Liver (tissue), 9 donors: Measurements from ENCODE around the gene DOCK11. TPM values are rescaled to one million over a fixed set of nuclear protein-coding genes. Genes with fewer than 3 reads are reported as not detected.

Experiments
- DNase-seq: peaks from one replicate; pipeline ENCODE4 v3.0.0-alpha.2; 2017; ENCODE audit warnings: low spot score
- H3K27ac ChIP-seq, 2 donors: one replicate each; pipeline ENCODE4 v1.7.0; 2013; ENCODE audit warnings: inconsistent platforms in 2 of 2, low read length in 2 of 2, control low read depth in 1 of 2, low read depth in 1 of 2, mild to moderate bottlenecking in 1 of 2
- H3K27me3 ChIP-seq, 4 donors: one replicate each; pipeline versions ENCODE4 v1.6.1 to v1.7.0; 2013; ENCODE audit warnings: low read length in 3 of 4, inconsistent platforms in 1 of 4, mild to moderate bottlenecking in 1 of 4, moderate library complexity in 1 of 4; ENCODE audit not compliant: control insufficient read depth in 4 of 4, insufficient read depth in 4 of 4
- H3K36me3 ChIP-seq, 4 donors: one replicate each; pipeline versions ENCODE4 v1.6.1 to v1.7.0; 2013; ENCODE audit warnings: low read length in 3 of 4, mild to moderate bottlenecking in 3 of 4, low read depth in 1 of 4, moderate library complexity in 1 of 4; ENCODE audit not compliant: control insufficient read depth in 4 of 4, insufficient read depth in 3 of 4
- H3K4me1 ChIP-seq, 4 donors: one replicate each; pipeline versions ENCODE4 v1.6.1 to v1.7.0; 2013; ENCODE audit warnings: low read length in 3 of 4, mild to moderate bottlenecking in 3 of 4, moderate library complexity in 1 of 4; ENCODE audit not compliant: control insufficient read depth in 4 of 4, insufficient read depth in 4 of 4
- H3K4me3 ChIP-seq, 3 donors: one replicate each; pipeline versions ENCODE4 v1.6.1 to v1.7.0; 2013; ENCODE audit warnings: low read length in 3 of 3, control low read depth in 1 of 3, low read depth in 1 of 3, mild to moderate bottlenecking in 1 of 3
- H3K9ac ChIP-seq, 2 donors: one replicate each; pipeline ENCODE4 v1.7.0; 2013; ENCODE audit warnings: low read length in 2 of 2, mild to moderate bottlenecking in 2 of 2, moderate library complexity in 2 of 2, control low read depth in 1 of 2, low read depth in 1 of 2
- H3K9me3 ChIP-seq, 4 donors: one replicate each; pipeline versions ENCODE4 v1.6.1 to v1.7.0; 2013; ENCODE audit warnings: low read length in 3 of 4; ENCODE audit not compliant: control insufficient read depth in 4 of 4
- ATF3 ChIP-seq: IDR thresholded peaks from 2 replicates; pipeline ENCODE4 v1.6.1; 2016; ENCODE audit warnings: antibody characterized with exemption
- EGR1 ChIP-seq, 2 donors: IDR thresholded peaks; 2 replicates each; pipeline ENCODE4 v1.6.1; 2016 to 2018; ENCODE audit warnings: antibody characterized with exemption in 2 of 2, low read depth in 2 of 2
- FOXA2 ChIP-seq: IDR thresholded peaks from 2 replicates; pipeline ENCODE4 v1.6.1; 2016; ENCODE audit warnings: antibody characterized with exemption
- GABPA ChIP-seq, 2 donors: IDR thresholded peaks in 1 of 2; conservative IDR thresholded peaks in 1 of 2; 2 replicates each; pipeline ENCODE4 v1.6.1; 2016; ENCODE audit warnings: antibody characterized with exemption in 2 of 2, mild to moderate bottlenecking in 1 of 2, moderate library complexity in 1 of 2
- HNF4A ChIP-seq, 2 donors: conservative IDR thresholded peaks; 2 replicates each; pipeline ENCODE4 v1.6.1; 2016; ENCODE audit warnings: antibody characterized with exemption in 2 of 2, mild to moderate bottlenecking in 2 of 2
- HNF4G ChIP-seq: IDR thresholded peaks from 2 replicates; pipeline ENCODE4 v1.6.1; 2016; ENCODE audit warnings: antibody characterized with exemption
- JUND ChIP-seq, 2 donors: IDR thresholded peaks; 2 replicates each; pipeline ENCODE4 v1.6.1; 2016; ENCODE audit warnings: antibody characterized with exemption in 2 of 2
- RAD21 ChIP-seq, 2 donors: IDR thresholded peaks; 2 replicates each; pipeline ENCODE4 v1.6.1; 2016; ENCODE audit warnings: antibody characterized with exemption in 2 of 2, mild to moderate bottlenecking in 2 of 2
- REST ChIP-seq: IDR thresholded peaks from 2 replicates; pipeline ENCODE4 v1.6.1; 2016; ENCODE audit warnings: antibody characterized with exemption, mild to moderate bottlenecking
- RXRA ChIP-seq, 2 donors: IDR thresholded peaks; 2 replicates each; pipeline ENCODE4 v1.6.1; 2017 to 2018; ENCODE audit warnings: antibody characterized with exemption in 2 of 2, mild to moderate bottlenecking in 1 of 2
- SP1 ChIP-seq: IDR thresholded peaks from 2 replicates; pipeline ENCODE4 v1.6.1; 2018; ENCODE audit warnings: antibody characterized with exemption, mild to moderate bottlenecking
- YY1 ChIP-seq: IDR thresholded peaks from 2 replicates; pipeline ENCODE4 v1.6.1; 2016; ENCODE audit warnings: antibody characterized with exemption, mild to moderate bottlenecking
- ZBTB33 ChIP-seq: IDR thresholded peaks from 2 replicates; pipeline ENCODE4 v1.6.1; 2016; ENCODE audit warnings: antibody characterized with exemption
- WGBS: extraction: QIAGEN DNeasy Blood & Tissue Kit; methylation state at CpG from one replicate; pipeline ENCODE4 v1.1.7; 2013; 5-methylcytosine and 5-hydroxymethylcytosine counted together
- polyA plus RNA-seq, 2 donors: library from polyadenylated mRNA; stranded (reverse) in 1 of 2; unstranded in 1 of 2; fragments of 200-250 nt in 1 of 2; fragments of >200 nt in 1 of 2; fragmentation: Nextera tagmentation in 1 of 2; extraction: Ambion mirVana in 1 of 2; gene quantifications; one replicate each; pipeline versions ENCODE4 v1.2.1 to v1.2.3, GENCODE V29; 2013 to 2015
- total RNA-seq, 2 donors: library from RNA; depleted of rRNA; stranded (reverse); fragments of >200 nt; gene quantifications; one replicate each; pipeline ENCODE4 v1.2.3, GENCODE V29; 2014
- TF ChIP-seq, protein P1 (sequence below): fragments of 150-350 bp; IDR thresholded peaks from 2 replicates; pipeline ENCODE4 v1.5.1; 2017; ENCODE audit warnings: improper control_type of control experiment, low read depth, low read length; ENCODE audit not compliant: missing input control
- donor health status: healthy.
- donor health status: healthy.
- donor health status: healthy.
- donor health status: healthy.
- donor health status: healthy.

The DOCK11 gene
- total and polyA plus RNA-seq, 4 donors, result 1.3 to 9.3 (median 3.7) TPM

DNA sequence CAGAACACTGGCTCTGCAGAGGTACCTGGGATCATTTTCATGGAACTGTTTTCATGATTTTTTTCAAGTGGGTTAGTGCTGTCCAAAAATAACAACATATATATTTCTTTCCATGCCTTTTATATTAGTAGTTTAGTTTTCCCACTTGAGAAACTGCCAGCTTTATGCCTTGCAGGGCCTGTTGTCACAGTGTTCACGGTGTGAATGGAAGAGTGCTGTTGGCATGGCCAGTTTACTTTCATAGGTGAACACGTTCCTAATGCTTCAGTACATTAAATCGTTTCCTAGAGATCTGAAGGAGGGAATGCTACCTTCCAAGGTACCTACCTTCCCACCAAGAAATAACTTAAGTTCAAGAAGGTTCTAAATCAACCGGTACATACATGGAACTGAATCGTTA, 12.6 kb downstream of the DOCK11 start:
- Histone ChIP-seq H3K9me3 (no peaks in the 10 kb centered on the region), H3K4me3 (no peak overlapping the region), H3K36me3 (no peaks in the 10 kb centered on the region), H3K4me1 (no peaks in the 10 kb centered on the region), H3K27ac (no peak overlapping the region), H3K9ac (no peak overlapping the region), H3K27me3 (no peaks in the 10 kb centered on the region)
- TF ChIP-seq YY1 (no peak), RAD21 (IDR thresholded peaks at IDR 0.05) (no peak), FOXA2 (no peak), REST (no peak), GABPA (IDR thresholded peaks at IDR 0.05 in 1 of 2, conservative IDR thresholded peaks at IDR 0.05 in 1 of 2) (no peak)
- 89% methylated on average over 5 of the region's 5 CpGs for WGBS
- no peak for DNase-seq

GRCh38 chrX:118508635-118509034, 13.0 kb downstream of the DOCK11 start:
- Histone ChIP-seq H3K36me3 (no peaks in the 10 kb centered on the region), H3K4me3 (no peak overlapping the region), H3K27me3 (no peaks in the 10 kb centered on the region), H3K9ac (no peak overlapping the region), H3K27ac (no peak overlapping the region), H3K4me1 (no peaks in the 10 kb centered on the region), H3K9me3 (no peaks in the 10 kb centered on the region)
- DNase-seq, result no peak
- TF ChIP-seq ZBTB33, result no peak
- no peak for TF ChIP-seq YY1
- no peak for TF ChIP-seq RXRA (IDR thresholded peaks at IDR 0.05)
- TF ChIP-seq, protein P1, sequence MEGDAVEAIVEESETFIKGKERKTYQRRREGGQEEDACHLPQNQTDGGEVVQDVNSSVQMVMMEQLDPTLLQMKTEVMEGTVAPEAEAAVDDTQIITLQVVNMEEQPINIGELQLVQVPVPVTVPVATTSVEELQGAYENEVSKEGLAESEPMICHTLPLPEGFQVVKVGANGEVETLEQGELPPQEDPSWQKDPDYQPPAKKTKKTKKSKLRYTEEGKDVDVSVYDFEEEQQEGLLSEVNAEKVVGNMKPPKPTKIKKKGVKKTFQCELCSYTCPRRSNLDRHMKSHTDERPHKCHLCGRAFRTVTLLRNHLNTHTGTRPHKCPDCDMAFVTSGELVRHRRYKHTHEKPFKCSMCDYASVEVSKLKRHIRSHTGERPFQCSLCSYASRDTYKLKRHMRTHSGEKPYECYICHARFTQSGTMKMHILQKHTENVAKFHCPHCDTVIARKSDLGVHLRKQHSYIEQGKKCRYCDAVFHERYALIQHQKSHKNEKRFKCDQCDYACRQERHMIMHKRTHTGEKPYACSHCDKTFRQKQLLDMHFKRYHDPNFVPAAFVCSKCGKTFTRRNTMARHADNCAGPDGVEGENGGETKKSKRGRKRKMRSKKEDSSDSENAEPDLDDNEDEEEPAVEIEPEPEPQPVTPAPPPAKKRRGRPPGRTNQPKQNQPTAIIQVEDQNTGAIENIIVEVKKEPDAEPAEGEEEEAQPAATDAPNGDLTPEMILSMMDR, result no peak
- no peak for TF ChIP-seq FOXA2
- no peak for TF ChIP-seq GABPA (IDR thresholded peaks at IDR 0.05 in 1 of 2, conservative IDR thresholded peaks at IDR 0.05 in 1 of 2)
- no peak for TF ChIP-seq EGR1 (IDR thresholded peaks at IDR 0.05; ENCODE audit: low read depth in 2 of 2)
- TF ChIP-seq HNF4G, result no peak
- no peak for TF ChIP-seq SP1
- TF ChIP-seq ATF3, result no peak
- no peak for TF ChIP-seq HNF4A (conservative IDR thresholded peaks at IDR 0.05)
- no peak for TF ChIP-seq JUND (IDR thresholded peaks at IDR 0.05)
- 89% methylated on average over 6 of the region's 6 CpGs for WGBS
